Measurements from ENCODE around the gene DSE. TPM values are rescaled to one million over a fixed set of nuclear protein-coding genes. Genes with fewer than 3 reads are reported as not detected.

DSE gene
- polyA plus RNA-seq, 2 of the 4 experiments (the other 2 are of a cell fraction): 20.2 to 22.7 TPM

DNA sequence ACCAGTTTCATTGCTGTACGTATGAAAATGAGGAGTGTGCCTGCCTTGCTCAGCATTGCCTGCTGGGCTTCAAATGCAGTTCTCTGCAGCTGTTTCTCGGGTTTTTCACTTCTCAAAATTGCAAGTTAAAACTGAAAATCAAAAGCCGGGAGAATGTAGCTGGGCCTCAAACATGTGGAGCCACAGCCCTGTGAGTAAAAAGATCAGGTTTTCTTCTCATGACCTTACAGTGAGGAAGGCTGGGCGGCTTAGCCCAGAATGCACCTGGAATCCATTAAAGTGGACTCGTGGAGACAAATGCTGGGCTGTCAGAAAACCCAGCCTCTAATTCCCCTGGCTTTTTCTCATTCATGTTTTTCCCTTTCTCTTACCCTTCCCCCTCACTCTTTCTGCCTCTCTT, 34.4 kb downstream of the DSE start:
- no peaks in the 10 kb centered on the region for H3K9me3 ChIP-seq
- ChIA-PET CTCF (interaction anchor here (1.9 kb wide), 1 partner anchor 117 kb away, joined by 7 read pairs; no protein-coding TSS in a partner anchor), POLR2A (no interaction called here)
- TF ChIP-seq MYC (IDR thresholded peaks at IDR 0.05; ENCODE audit: borderline replicate concordance, low read length): no peak
- TF ChIP-seq, protein P1, sequence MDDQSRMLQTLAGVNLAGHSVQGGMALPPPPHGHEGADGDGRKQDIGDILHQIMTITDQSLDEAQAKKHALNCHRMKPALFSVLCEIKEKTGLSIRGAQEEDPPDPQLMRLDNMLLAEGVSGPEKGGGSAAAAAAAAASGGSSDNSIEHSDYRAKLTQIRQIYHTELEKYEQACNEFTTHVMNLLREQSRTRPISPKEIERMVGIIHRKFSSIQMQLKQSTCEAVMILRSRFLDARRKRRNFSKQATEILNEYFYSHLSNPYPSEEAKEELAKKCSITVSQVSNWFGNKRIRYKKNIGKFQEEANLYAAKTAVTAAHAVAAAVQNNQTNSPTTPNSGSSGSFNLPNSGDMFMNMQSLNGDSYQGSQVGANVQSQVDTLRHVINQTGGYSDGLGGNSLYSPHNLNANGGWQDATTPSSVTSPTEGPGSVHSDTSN (IDR thresholded peaks at IDR 0.05): no peak
- no peaks in the 10 kb centered on the region for H3K4me1 ChIP-seq
- DNase-seq (ENCODE audit: low read depth in 1 of 2, low spot score in 1 of 2) (no peak), ATAC-seq (no peak), FAIRE-seq (no peak)
- H3K27ac ChIP-seq: no peak overlapping the region
- H3K4me2 ChIP-seq: no peak overlapping the region
- WGBS (ENCODE audit: missing lambda C conversion rate): 92% methylated on average over 5 of the region's 5 CpGs
- H3K4me3 ChIP-seq: no peak overlapping the region

DNA sequence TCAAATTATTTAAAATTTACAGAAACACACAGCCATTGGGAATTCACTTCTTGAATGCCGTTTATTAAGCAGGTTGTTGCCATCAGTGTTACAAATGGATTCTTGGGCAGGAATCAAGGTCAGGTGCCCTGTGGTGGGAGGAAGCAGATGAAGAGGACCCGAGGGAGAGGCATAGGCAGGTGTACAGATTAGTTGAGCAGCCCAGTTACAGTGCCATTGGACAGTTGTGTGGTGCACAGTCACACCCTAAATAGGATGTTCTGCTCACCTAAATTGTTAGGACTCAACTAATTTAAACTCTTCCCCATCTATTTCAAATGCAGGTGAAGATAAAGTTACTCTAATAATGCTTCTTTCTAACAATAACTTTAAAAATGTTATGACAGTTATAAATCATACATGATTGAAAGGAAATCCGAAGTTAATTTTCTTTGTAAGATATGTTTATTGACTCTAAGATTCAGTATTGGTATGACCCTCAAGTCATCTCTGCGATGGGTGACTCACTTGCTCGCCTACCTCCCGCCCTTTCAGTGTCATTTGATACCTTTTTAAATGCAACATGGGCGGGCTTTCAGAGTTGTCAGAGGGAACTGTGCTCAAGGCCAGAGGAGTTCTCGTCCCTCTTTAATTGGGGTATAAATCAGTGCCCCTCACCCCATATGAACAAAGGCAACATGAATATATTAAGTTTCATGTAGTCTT, 35.1 kb downstream of the DSE start:
- CTCF ChIA-PET: interaction anchor here (1.9 kb wide), 1 partner anchor 118 kb away, joined by 7 read pairs; no protein-coding TSS in a partner anchor
- no peak for FAIRE-seq
- Histone ChIP-seq H3K9me3 (no peaks in the 10 kb centered on the region), H3K4me2 (no peak overlapping the region), H3K27ac (no peak overlapping the region), H3K4me1 (peaks cover under 1% of the 10 kb centered on the region; the same call in 1 of the 3 replicates), H3K4me3 (no peak overlapping the region)
- no peak for ATAC-seq
- 65% methylated on average over 8 of the region's 8 CpGs for WGBS (ENCODE audit: missing lambda C conversion rate)
- TF ChIP-seq SREBF2 (IDR thresholded peaks at IDR 0.05) (no peak), EHF (CRISPR knock-in tag; IDR thresholded peaks at IDR 0.05) (no peak)
- DNase-seq (ENCODE audit: low read depth in 1 of 2, low spot score in 1 of 2): no peak
- POLR2A ChIA-PET: no interaction called here

DNA sequence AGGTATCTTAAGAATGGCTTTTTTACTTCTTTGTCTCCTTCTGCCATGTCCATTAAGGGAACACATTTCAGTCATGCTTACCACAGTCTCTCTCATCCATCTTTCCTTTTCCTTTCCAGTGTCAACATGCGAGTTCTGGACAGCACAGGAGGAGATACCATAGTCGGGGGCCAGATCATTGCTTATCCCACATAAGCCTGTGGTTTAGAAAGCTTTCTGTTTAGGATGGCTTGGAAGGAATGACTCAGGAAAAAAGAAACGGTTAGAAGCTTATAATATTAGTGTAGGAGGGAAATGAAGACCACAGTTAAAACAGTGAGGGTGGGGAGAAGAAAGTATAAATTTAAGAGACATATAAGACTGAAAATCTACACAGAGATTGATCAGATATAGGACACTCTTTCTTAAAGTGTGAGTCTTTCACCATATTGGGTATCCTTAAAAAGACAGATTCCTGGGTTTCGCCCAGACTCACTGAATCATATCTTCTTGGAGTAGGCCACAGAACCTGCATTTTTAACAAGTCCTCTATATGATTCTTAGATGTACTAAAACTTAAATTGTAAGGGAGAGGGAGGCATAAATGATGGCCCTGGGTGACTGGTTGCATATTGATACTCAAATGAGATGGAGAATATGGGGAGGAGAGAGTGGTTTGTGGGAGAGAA, 36.1 kb downstream of the DSE start:
- 76% methylated on average over 4 of the region's 4 CpGs for WGBS (ENCODE audit: missing lambda C conversion rate)
- ATAC-seq (no peak), DNase-seq (ENCODE audit: low read depth in 1 of 2, low spot score in 1 of 2) (no peak), FAIRE-seq (no peak)
- TF ChIP-seq, protein P2, sequence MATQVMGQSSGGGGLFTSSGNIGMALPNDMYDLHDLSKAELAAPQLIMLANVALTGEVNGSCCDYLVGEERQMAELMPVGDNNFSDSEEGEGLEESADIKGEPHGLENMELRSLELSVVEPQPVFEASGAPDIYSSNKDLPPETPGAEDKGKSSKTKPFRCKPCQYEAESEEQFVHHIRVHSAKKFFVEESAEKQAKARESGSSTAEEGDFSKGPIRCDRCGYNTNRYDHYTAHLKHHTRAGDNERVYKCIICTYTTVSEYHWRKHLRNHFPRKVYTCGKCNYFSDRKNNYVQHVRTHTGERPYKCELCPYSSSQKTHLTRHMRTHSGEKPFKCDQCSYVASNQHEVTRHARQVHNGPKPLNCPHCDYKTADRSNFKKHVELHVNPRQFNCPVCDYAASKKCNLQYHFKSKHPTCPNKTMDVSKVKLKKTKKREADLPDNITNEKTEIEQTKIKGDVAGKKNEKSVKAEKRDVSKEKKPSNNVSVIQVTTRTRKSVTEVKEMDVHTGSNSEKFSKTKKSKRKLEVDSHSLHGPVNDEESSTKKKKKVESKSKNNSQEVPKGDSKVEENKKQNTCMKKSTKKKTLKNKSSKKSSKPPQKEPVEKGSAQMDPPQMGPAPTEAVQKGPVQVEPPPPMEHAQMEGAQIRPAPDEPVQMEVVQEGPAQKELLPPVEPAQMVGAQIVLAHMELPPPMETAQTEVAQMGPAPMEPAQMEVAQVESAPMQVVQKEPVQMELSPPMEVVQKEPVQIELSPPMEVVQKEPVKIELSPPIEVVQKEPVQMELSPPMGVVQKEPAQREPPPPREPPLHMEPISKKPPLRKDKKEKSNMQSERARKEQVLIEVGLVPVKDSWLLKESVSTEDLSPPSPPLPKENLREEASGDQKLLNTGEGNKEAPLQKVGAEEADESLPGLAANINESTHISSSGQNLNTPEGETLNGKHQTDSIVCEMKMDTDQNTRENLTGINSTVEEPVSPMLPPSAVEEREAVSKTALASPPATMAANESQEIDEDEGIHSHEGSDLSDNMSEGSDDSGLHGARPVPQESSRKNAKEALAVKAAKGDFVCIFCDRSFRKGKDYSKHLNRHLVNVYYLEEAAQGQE (IDR thresholded peaks at IDR 0.05): no peak
- TF ChIP-seq RAD21 (conservative IDR thresholded peaks at IDR 0.05 in 1 of 2, IDR thresholded peaks at IDR 0.05 in 1 of 2) (no peak), HOXA7 (CRISPR knock-in tag; IDR thresholded peaks at IDR 0.05) (no peak), CEBPB (IDR thresholded peaks at IDR 0.05) (no peak), EP300 (IDR thresholded peaks at IDR 0.05) (no peak)
- Histone ChIP-seq H3K9me3 (no peaks in the 10 kb centered on the region), H3K27ac (no peak overlapping the region), H3K4me2 (no peak overlapping the region), H3K4me1 (peaks cover 11% of the 10 kb centered on the region; the same call in 2 of the 3 replicates), H3K4me3 (no peak overlapping the region)
- ChIA-PET POLR2A (no interaction called here), CTCF (no interaction called here)

DNA sequence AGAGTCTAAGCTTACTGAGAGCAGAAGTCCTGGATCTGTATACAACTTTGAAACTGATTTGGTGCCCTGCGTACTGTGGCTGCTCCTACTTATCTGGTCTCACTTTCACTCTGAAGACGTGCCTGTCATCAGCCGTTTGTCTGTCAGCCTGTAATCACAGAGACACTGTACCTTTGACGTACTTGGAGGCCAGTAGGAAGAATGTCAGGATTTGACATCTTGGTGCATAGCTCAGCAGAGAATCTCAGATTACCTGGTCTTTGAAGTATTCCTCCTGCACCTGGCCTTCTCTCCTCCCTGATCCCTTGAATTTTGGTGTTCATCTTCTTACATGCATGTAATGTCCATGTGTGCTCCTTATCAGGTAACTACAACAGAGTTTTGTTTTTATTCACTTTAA, 37.7 kb downstream of the DSE start:
- FAIRE-seq (no peak), ATAC-seq (no peak)
- CTCF ChIA-PET: no interaction called here
- TF ChIP-seq, protein P3, sequence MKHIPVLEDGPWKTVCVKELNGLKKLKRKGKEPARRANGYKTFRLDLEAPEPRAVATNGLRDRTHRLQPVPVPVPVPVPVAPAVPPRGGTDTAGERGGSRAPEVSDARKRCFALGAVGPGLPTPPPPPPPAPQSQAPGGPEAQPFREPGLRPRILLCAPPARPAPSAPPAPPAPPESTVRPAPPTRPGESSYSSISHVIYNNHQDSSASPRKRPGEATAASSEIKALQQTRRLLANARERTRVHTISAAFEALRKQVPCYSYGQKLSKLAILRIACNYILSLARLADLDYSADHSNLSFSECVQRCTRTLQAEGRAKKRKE (CRISPR knock-in tag; IDR thresholded peaks at IDR 0.05; ENCODE audit: low read depth): no peak
- TF ChIP-seq, protein P1 (IDR thresholded peaks at IDR 0.05): no peak
- TF ChIP-seq FOSB (CRISPR knock-in tag; IDR thresholded peaks at IDR 0.05): no peak
- no peak for TF ChIP-seq RAD21 (conservative IDR thresholded peaks at IDR 0.05 in 1 of 2, IDR thresholded peaks at IDR 0.05 in 1 of 2)
- no peak for TF ChIP-seq POLR2AphosphoS2 (conservative IDR thresholded peaks at IDR 0.05; ENCODE audit: low read length)
- no peak for TF ChIP-seq JUN (IDR thresholded peaks at IDR 0.05)
- TF ChIP-seq, protein P4, sequence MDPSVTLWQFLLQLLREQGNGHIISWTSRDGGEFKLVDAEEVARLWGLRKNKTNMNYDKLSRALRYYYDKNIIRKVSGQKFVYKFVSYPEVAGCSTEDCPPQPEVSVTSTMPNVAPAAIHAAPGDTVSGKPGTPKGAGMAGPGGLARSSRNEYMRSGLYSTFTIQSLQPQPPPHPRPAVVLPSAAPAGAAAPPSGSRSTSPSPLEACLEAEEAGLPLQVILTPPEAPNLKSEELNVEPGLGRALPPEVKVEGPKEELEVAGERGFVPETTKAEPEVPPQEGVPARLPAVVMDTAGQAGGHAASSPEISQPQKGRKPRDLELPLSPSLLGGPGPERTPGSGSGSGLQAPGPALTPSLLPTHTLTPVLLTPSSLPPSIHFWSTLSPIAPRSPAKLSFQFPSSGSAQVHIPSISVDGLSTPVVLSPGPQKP (IDR thresholded peaks at IDR 0.05; ENCODE audit: low read depth, low read length): no peak
- no peak for TF ChIP-seq ESRRA (IDR thresholded peaks at IDR 0.05; ENCODE audit: borderline replicate concordance, low read length)
- no peak for TF ChIP-seq HOXB5 (CRISPR knock-in tag; IDR thresholded peaks at IDR 0.05)
- no peak for TF ChIP-seq NFE2L2 (conservative IDR thresholded peaks at IDR 0.05; ENCODE audit: low read length)
- no peak for TF ChIP-seq SREBF2 (IDR thresholded peaks at IDR 0.05)
- TF ChIP-seq RFX5 (IDR thresholded peaks at IDR 0.05): no peak
- TF ChIP-seq GATA3 (IDR thresholded peaks at IDR 0.05; ENCODE audit: borderline replicate concordance): no peak

More for the DNA sequence above, 37.7 kb downstream of the DSE start:
- Histone ChIP-seq H3K27ac (no peak overlapping the region), H3K4me3 (no peak overlapping the region), H3K4me1 (peaks cover 16% of the 10 kb centered on the region; the same call in 2 of the 3 replicates), H3K4me2 (no peak overlapping the region), H3K9me3 (no peaks in the 10 kb centered on the region)
- 82% methylated on average over 4 of the region's 4 CpGs for WGBS (ENCODE audit: missing lambda C conversion rate)
- DNase-seq (ENCODE audit: low read depth in 1 of 2, low spot score in 1 of 2): no peak
- POLR2A ChIA-PET: no interaction called here
